HL-60/S4 (cell line): ENCODE results near the gene LHX8.

Experiments
- in situ Hi-C: fragments of 300-500 bp; cut with MboI; formaldehyde crosslinking; loops from 2 replicates; pipeline ENCODE4 v1.14.3; 2022; ENCODE audit warnings: low sequenced_read_pairs

LHX8 gene

DNA sequence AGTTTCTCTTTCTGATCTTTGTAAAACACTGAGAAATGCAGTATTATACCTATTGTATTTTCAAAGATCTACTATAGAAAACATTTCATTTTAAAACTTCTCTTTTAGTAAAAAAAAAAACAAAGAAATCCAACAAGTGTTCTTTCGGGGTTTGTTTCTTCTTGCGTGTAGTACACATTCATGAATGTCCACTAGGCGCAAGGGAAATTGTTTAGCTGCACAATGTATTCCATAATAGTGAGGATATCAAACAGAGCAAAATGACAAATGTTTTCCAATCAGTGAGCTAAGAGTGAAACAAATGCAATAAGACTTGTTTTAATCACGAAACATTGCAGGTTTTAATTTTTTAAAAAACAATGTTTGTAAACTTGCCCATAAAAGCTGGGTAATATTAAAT is 68.6 kb downstream of the LHX8 start:
- in situ Hi-C loops: loop anchor here (25.0 kb wide), 1 partner anchor 440 kb away; no protein-coding TSS in a partner anchor

DNA sequence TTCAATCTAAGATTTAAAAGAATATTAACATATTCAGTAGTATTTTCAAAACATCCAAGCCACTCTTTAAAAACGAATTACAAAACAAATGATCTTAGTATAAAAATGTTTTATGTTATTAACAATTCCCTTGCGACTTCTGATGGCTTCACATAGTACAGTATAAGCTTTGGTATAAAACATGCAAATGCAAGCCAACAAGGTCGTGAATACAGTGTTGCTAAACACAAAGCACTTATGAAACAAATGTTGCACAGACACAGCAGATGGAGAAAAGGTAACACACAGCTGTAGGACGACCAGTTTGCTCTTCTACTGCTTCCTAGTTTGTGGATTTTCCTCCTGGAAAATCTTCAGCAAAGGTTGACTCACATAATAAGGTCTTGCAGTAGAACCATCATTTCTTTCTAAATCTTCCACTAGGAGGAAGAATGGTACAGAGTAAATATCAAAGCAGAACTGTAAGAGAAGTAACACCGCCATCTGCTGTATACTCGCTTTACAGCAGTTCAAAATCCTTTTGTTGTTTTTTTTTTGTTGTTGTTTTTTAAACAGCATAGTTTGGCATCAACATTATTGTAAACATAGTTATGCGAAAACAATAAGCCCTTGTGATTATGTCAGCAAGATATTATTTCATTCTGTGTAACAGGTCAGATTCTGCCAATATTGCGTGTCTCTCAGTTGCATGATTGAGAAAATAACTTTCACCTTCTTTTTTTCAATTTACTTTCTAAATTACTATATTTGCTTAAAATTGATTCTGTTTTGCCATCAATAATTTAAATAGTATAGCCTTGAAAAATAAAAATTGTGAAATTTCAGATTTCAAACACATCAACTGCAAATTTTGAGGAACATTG is 69.5 kb downstream of the LHX8 start:
- in situ Hi-C loops: loop anchor here (25.0 kb wide), 1 partner anchor 441 kb away; no protein-coding TSS in a partner anchor

DNA sequence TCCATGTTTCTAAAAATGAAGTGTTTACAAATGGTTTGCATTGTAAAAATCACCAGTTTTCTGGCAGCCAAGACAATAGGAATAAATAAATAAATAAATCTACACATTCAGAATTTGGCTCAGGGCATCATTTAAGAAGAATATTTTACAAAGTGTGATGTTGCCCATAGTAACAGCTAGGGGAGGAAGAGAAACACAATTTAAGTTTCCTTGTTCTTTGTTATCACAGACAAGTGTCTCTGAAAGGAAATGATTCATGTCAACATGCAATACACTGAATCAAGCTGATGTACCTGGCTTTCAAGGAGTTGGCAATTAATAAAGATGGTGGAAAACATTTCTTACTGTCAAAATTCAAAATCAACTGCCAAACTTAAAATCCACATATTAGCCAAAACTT is 74.7 kb downstream of the LHX8 start:
- in situ Hi-C loops: loop anchor here (25.0 kb wide), 1 partner anchor 447 kb away; no protein-coding TSS in a partner anchor
